A549 (cell line): ENCODE data around the gene ERBB2. TPM values are rescaled to one million over a fixed set of nuclear protein-coding genes. Genes with fewer than 3 reads are reported as not detected.

Experiments used
- ATAC-seq, 2 experiments: fragments of 200-7000 bp in 1 of 2; fragments of >200 bp in 1 of 2; cut with Nextera tagmentation in 1 of 2; cut with Tn5 transposase in 1 of 2; 3 replicates each; pipeline versions ENCODE4 v1.8.0 to v1.9.1; 2018 to 2020; ENCODE audit warnings: mild to moderate bottlenecking in 1 of 2, moderate library complexity in 1 of 2
- CTCF ChIA-PET: fragments of 300-600 bp; sonication (Branson Sonifier 250); formaldehyde crosslinking; extraction: SDS; loops from one replicate; lab custom pipeline; 2021; ENCODE audit warnings: antibody characterized with exemption, inconsistent platforms; lab: Yijun Ruan, JAX
- POLR2A ChIA-PET: fragments of 350-600 bp; formaldehyde crosslinking; extraction: SDS; loops from one replicate; lab custom pipeline; 2021; ENCODE audit warnings: antibody characterized with exemption, inconsistent platforms; lab: Yijun Ruan, JAX
- DNase-seq, 2 experiments: peaks; one replicate each; pipeline versions ENCODE4 v3.0.0 to v3.0.0-alpha.2; 2011 to 2016; ENCODE audit warnings: low read depth in 1 of 2, low spot score in 1 of 2
- FAIRE-seq: peaks from 2 replicates; lab custom pipeline; 2011; peaks lifted over from hg19 to GRCh38; lab: Jason Lieb, UNC
- H3K27ac ChIP-seq, 2 experiments: fragments of >200 bp; sonication (Bioruptor Twin); formaldehyde crosslinking; 3 replicates each; pipeline ENCODE4 v1.5.1; 2016 to 2017
- H3K4me1 ChIP-seq: fragments of >200 bp; sonication (Bioruptor Twin); formaldehyde crosslinking; 3 replicates; pipeline ENCODE4 v1.6.1; 2016
- H3K4me2 ChIP-seq: fragments of >200 bp; sonication (Bioruptor Twin); formaldehyde crosslinking; 3 replicates; pipeline ENCODE4 v1.6.1; 2016
- H3K4me3 ChIP-seq: fragments of >200 bp; sonication (Bioruptor Twin); formaldehyde crosslinking; 3 replicates; pipeline ENCODE4 v1.5.1; 2016
- H3K9me3 ChIP-seq: fragments of >200 bp; sonication (Bioruptor Twin); formaldehyde crosslinking; 3 replicates; pipeline ENCODE4 v1.6.1; 2016
- CBX2 ChIP-seq: fragments of 200-600 bp; sonication (generic); IDR thresholded peaks from 2 replicates; pipeline ENCODE4 v1.6.1; 2016; ENCODE audit warnings: low read depth, mild to moderate bottlenecking, borderline replicate concordance
- EHF ChIP-seq: fragments of 250-450 bp; sonication (Bioruptor Pico); IDR thresholded peaks from 2 replicates; pipeline ENCODE4 v1.5.0; 2020; ENCODE audit warnings: mild to moderate bottlenecking
- EP300 ChIP-seq, 2 experiments: fragments of >200 bp; sonication (Bioruptor Twin); formaldehyde crosslinking; IDR thresholded peaks; 2 replicates in 1 of 2; 3 replicates in 1 of 2; pipeline ENCODE4 v1.6.1; 2016 to 2017
- ESRRA ChIP-seq: fragments of 150-350 bp; IDR thresholded peaks from 2 replicates; pipeline ENCODE4 v1.6.1; 2014; ENCODE audit warnings: mild to moderate bottlenecking, low read length, borderline replicate concordance
- FOSB ChIP-seq: fragments of 250-450 bp; sonication (Bioruptor Pico); IDR thresholded peaks from 2 replicates; pipeline ENCODE4 v1.5.0; 2020; ENCODE audit warnings: mild to moderate bottlenecking, moderate library complexity
- FOXS1 ChIP-seq: fragments of 250-450 bp; sonication (Bioruptor Pico); IDR thresholded peaks from 2 replicates; pipeline ENCODE4 v1.5.0; 2020; ENCODE audit warnings: mild to moderate bottlenecking, moderate library complexity
- GATA3 ChIP-seq: IDR thresholded peaks from 2 replicates; pipeline ENCODE4 v1.6.1; 2012; ENCODE audit warnings: borderline replicate concordance
- HOXB5 ChIP-seq: fragments of 250-450 bp; sonication (Bioruptor Pico); IDR thresholded peaks from 2 replicates; pipeline ENCODE4 v1.5.0; 2020; ENCODE audit warnings: mild to moderate bottlenecking, moderate library complexity
- KDM5A ChIP-seq: fragments of 200-600 bp; sonication (generic); IDR thresholded peaks from 2 replicates; pipeline ENCODE4 v1.6.1; 2016; ENCODE audit warnings: antibody characterized with exemption, mild to moderate bottlenecking
- MAZ ChIP-seq: fragments of 150-350 bp; IDR thresholded peaks from 2 replicates; pipeline ENCODE4 v1.6.1; 2014; ENCODE audit warnings: antibody characterized with exemption, low read depth, low read length, borderline replicate concordance
- NR3C1 ChIP-seq: fragments of >200 bp; sonication (Bioruptor Twin); formaldehyde crosslinking; IDR thresholded peaks from 3 replicates; pipeline ENCODE4 v1.6.1; 2017
- POLR2AphosphoS2 ChIP-seq: conservative IDR thresholded peaks from 2 replicates; pipeline ENCODE4 v1.6.1; 2012; ENCODE audit warnings: low read length, improper control_type of control experiment, inconsistent platforms
- RAD21 ChIP-seq, 2 experiments: fragments of >200 bp in 1 of 2; sonication (Bioruptor Twin) in 1 of 2; formaldehyde crosslinking in 1 of 2; IDR thresholded peaks in 1 of 2; conservative IDR thresholded peaks in 1 of 2; 2 replicates in 1 of 2; 3 replicates in 1 of 2; pipeline ENCODE4 v1.6.1; 2012 to 2018; ENCODE audit warnings: inconsistent platforms in 1 of 2
- RFX5 ChIP-seq: fragments of 450-650 bp; IDR thresholded peaks from 2 replicates; pipeline ENCODE4 v1.7.1; 2014; ENCODE audit warnings: antibody characterized with exemption, mild to moderate bottlenecking, moderate library complexity
- RNF2 ChIP-seq: fragments of 200-600 bp; sonication (generic); IDR thresholded peaks from 2 replicates; pipeline ENCODE4 v1.6.1; 2016; ENCODE audit warnings: low read depth, mild to moderate bottlenecking, antibody characterized with exemption, moderate library complexity, borderline replicate concordance
- ZFP36 ChIP-seq: fragments of 450-650 bp; IDR thresholded peaks from 2 replicates; pipeline ENCODE4 v1.6.1; 2014; ENCODE audit warnings: borderline replicate concordance; ENCODE audit not compliant: partially characterized antibody
- ZSCAN20 ChIP-seq: fragments of 250-450 bp; sonication (Bioruptor Pico); IDR thresholded peaks from 2 replicates; pipeline ENCODE4 v1.8.0; 2022; ENCODE audit warnings: mild to moderate bottlenecking, moderate library complexity
- WGBS: methylation state at CpG from one replicate; pipeline ENCODE4 v1.1.6; 2017; ENCODE audit errors: missing lambda C conversion rate; 5-methylcytosine and 5-hydroxymethylcytosine counted together
- polyA plus RNA-seq, 4 experiments: library from polyadenylated mRNA; depleted of rRNA in 3 of 4; stranded (reverse); fragments of >200 nt; fragmentation: RNase III in 1 of 4; extraction: RNeasy Plus Mini Kit Qiagen cat#74134 plus additional on column Dnase treatment in 1 of 4; gene quantifications; 2 replicates in 3 of 4; 3 replicates in 1 of 4; pipeline ENCODE4 v1.2.3, GENCODE V29; 2011 to 2017
- TF ChIP-seq, protein P1 (sequence below): fragments of 450-650 bp; IDR thresholded peaks from 2 replicates; pipeline ENCODE4 v1.6.1; 2014; ENCODE audit warnings: antibody characterized with exemption
- TF ChIP-seq, protein P2 (sequence below): fragments of 150-350 bp; IDR thresholded peaks from 2 replicates; pipeline ENCODE4 v1.6.1; 2014; ENCODE audit warnings: low read depth, mild to moderate bottlenecking, low read length
- TF ChIP-seq, protein P3 (sequence below): fragments of 250-450 bp; sonication (Bioruptor Pico); IDR thresholded peaks from 2 replicates; pipeline ENCODE4 v1.5.0; 2021; ENCODE audit warnings: mild to moderate bottlenecking, moderate library complexity, borderline replicate concordance
- TF ChIP-seq, protein P4 (sequence below): IDR thresholded peaks from 2 replicates; pipeline ENCODE4 v1.6.1; 2012

Gene ERBB2
- polyA plus RNA-seq, 2 of the 4 experiments (the other 2 are of a cell fraction) = 22.4 to 32.0 TPM

DNA sequence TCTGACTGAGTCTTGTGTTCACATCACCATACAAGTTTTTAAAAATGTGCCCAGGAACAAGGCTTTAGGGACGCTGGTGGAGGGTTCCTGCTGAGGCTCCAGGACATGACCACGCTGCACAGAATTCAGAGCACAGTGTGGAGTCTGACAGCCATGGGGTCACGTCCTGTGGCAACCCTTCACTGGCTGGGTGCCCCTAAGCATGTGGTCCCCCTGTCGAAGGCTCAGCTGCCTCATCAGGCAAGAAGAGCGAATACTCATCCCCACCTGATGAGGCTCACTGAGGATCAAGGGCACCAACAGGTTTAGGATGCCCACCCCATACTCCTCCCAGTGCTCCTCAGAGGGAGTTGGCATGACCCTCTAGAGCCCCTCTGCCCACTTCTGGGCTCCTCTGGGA, 25.7 kb upstream of the ERBB2 start (continued):
- TF ChIP-seq, protein P1, sequence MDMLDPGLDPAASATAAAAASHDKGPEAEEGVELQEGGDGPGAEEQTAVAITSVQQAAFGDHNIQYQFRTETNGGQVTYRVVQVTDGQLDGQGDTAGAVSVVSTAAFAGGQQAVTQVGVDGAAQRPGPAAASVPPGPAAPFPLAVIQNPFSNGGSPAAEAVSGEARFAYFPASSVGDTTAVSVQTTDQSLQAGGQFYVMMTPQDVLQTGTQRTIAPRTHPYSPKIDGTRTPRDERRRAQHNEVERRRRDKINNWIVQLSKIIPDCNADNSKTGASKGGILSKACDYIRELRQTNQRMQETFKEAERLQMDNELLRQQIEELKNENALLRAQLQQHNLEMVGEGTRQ = no peak
- TF ChIP-seq, protein P2, sequence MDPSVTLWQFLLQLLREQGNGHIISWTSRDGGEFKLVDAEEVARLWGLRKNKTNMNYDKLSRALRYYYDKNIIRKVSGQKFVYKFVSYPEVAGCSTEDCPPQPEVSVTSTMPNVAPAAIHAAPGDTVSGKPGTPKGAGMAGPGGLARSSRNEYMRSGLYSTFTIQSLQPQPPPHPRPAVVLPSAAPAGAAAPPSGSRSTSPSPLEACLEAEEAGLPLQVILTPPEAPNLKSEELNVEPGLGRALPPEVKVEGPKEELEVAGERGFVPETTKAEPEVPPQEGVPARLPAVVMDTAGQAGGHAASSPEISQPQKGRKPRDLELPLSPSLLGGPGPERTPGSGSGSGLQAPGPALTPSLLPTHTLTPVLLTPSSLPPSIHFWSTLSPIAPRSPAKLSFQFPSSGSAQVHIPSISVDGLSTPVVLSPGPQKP = no peak
- TF ChIP-seq ESRRA = no peak
- TF ChIP-seq ZFP36 = no peak
- TF ChIP-seq EP300 (IDR thresholded peaks at IDR 0.05) = no peak
- no peak for TF ChIP-seq ZSCAN20
- TF ChIP-seq, protein P3, sequence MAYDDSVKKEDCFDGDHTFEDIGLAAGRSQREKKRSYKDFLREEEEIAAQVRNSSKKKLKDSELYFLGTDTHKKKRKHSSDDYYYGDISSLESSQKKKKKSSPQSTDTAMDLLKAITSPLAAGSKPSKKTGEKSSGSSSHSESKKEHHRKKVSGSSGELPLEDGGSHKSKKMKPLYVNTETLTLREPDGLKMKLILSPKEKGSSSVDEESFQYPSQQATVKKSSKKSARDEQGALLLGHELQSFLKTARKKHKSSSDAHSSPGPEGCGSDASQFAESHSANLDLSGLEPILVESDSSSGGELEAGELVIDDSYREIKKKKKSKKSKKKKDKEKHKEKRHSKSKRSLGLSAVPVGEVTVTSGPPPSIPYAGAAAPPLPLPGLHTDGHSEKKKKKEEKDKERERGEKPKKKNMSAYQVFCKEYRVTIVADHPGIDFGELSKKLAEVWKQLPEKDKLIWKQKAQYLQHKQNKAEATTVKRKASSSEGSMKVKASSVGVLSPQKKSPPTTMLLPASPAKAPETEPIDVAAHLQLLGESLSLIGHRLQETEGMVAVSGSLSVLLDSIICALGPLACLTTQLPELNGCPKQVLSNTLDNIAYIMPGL (CRISPR knock-in tag) = no peak
- no peak for TF ChIP-seq KDM5A

DNA sequence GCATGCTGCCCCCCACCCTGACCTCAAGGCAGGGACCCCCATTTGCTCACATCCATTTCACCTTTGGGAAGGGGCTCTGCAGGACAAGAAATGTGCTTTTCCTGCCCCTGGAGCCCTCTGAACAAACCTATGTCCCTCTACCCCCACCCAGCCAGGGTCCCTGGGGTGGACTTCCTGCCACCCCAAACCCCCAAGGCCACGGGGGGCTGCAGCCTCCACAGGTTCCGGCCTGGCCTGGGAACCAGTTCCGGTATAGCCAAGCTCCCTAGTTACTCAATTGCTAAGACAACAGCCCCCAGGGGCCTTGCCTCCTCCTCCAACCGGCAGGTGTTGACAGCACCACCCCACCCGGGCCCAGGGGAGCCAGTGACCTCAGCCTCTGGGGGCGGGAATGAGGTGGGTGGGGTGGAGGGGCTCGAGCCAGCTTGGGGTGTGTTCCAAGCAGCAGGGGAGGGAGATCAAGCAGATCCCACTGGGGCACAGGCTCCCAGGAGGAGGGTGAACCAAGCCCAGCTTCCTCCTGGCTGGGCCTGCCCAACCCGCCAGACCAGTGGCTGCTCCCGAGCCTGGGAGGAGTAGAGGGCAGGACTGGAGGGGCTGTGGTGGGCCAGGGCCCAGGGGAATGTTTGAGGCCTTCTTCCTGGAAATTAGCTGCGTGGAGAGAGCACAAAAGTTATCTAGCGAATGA, 25.0 kb upstream of the ERBB2 start:
- ChIA-PET CTCF (interaction anchor here (0.7 to 50.7 kb wide), 4 partner anchors 8 to 55 kb away, joined by 3 to 1391 read pairs (median 148); partner anchors contain the start of genes ERBB2, MIEN1, PGAP3 and PPP1R1B), POLR2A (interaction anchor here (1.3 kb wide), 1 partner anchor 13 kb away, joined by 7 read pairs; the partner anchor contains the start of gene PGAP3)
- no peak; a peak in 2 of 6 replicates for ATAC-seq
- 42% methylated on average over 7 of the region's 11 CpGs for WGBS
- TF ChIP-seq, protein P3 (CRISPR knock-in tag) = no peak
- TF ChIP-seq RFX5 (no peak), CBX2 (no peak), ESRRA (no peak), MAZ (no peak), NR3C1 (no peak), FOSB (CRISPR knock-in tag) (no peak), RAD21 (conservative IDR thresholded peaks at IDR 0.05 in 1 of 2, IDR thresholded peaks at IDR 0.05 in 1 of 2) (no peak), EHF (CRISPR knock-in tag) (no peak), KDM5A (no peak), RNF2 (no peak), HOXB5 (CRISPR knock-in tag) (no peak), GATA3 (no peak), FOXS1 (no peak), POLR2AphosphoS2 (no peak)
- TF ChIP-seq, protein P4, sequence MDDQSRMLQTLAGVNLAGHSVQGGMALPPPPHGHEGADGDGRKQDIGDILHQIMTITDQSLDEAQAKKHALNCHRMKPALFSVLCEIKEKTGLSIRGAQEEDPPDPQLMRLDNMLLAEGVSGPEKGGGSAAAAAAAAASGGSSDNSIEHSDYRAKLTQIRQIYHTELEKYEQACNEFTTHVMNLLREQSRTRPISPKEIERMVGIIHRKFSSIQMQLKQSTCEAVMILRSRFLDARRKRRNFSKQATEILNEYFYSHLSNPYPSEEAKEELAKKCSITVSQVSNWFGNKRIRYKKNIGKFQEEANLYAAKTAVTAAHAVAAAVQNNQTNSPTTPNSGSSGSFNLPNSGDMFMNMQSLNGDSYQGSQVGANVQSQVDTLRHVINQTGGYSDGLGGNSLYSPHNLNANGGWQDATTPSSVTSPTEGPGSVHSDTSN = no peak
- TF ChIP-seq, protein P1 = no peak
- TF ChIP-seq, protein P2 = no peak
- no peak overlapping the region for H3K4me2 ChIP-seq
- peak overlapping the region in 1 of 2 experiments; percentile 18; a peak in 2 of 6 replicates for H3K27ac ChIP-seq
- no peak for FAIRE-seq
- H3K4me3 ChIP-seq = no peak overlapping the region
- H3K4me1 ChIP-seq = peaks cover 21% of the 10 kb centered on the region; the same call in 2 of the 3 replicates
- peak in 1 of 2 experiments; percentile 23 for DNase-seq
- no peaks in the 10 kb centered on the region for H3K9me3 ChIP-seq
